GM13976 (cell line): Measurements from ENCODE around the gene DYNC2LI1.

Experiments
- DNase-seq: peaks from one replicate; pipeline ENCODE4 v3.0.0; 2012; ENCODE audit warnings: low spot score
- in situ Hi-C: fragments of 300-500 bp; cut with MboI; formaldehyde crosslinking; loops from one replicate; pipeline ENCODE4 v1.12.0; 2022; ENCODE audit warnings: low sequenced_read_pairs, mixed read lengths, inconsistent platforms; ENCODE audit not compliant: unreplicated experiment
- TF ChIP-seq, protein P1 (sequence below): IDR thresholded peaks from 2 replicates; pipeline ENCODE4 v1.5.1; 2012; ENCODE audit warnings: borderline replicate concordance, mild to moderate bottlenecking; ENCODE audit not compliant: insufficient read depth; ENCODE audit errors: extremely low read depth, missing control alignments, control extremely low read depth

Gene DYNC2LI1

GRCh38 chr2:43762286-43762685 lies 11.6 kb upstream of the DYNC2LI1 start:
- TF ChIP-seq, protein P1, sequence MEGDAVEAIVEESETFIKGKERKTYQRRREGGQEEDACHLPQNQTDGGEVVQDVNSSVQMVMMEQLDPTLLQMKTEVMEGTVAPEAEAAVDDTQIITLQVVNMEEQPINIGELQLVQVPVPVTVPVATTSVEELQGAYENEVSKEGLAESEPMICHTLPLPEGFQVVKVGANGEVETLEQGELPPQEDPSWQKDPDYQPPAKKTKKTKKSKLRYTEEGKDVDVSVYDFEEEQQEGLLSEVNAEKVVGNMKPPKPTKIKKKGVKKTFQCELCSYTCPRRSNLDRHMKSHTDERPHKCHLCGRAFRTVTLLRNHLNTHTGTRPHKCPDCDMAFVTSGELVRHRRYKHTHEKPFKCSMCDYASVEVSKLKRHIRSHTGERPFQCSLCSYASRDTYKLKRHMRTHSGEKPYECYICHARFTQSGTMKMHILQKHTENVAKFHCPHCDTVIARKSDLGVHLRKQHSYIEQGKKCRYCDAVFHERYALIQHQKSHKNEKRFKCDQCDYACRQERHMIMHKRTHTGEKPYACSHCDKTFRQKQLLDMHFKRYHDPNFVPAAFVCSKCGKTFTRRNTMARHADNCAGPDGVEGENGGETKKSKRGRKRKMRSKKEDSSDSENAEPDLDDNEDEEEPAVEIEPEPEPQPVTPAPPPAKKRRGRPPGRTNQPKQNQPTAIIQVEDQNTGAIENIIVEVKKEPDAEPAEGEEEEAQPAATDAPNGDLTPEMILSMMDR: no peak
- DNase-seq: no peak
- in situ Hi-C loops: no loop called here

DNA sequence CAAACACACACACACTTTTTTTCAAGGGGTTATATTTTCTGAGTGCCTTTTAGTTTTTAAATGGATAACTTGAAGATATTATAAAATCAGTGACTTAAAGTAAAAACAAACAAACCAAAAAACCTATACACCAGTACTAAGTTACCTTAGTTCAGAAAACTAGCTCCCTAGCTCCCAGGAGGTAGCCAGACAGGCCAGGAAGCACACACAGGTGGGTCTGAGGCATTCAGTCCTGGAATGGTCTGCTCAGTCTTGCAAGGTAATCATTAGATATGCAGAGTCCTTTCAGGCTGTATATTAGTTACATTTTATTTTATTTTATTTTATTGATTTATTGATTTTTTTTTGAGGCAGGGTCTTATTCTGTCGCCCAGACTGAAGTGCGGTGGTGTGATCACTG lies 10.7 kb upstream of the DYNC2LI1 start:
- DNase-seq: no peak
- TF ChIP-seq, protein P1: no peak
- in situ Hi-C loops: no loop called here

DNA sequence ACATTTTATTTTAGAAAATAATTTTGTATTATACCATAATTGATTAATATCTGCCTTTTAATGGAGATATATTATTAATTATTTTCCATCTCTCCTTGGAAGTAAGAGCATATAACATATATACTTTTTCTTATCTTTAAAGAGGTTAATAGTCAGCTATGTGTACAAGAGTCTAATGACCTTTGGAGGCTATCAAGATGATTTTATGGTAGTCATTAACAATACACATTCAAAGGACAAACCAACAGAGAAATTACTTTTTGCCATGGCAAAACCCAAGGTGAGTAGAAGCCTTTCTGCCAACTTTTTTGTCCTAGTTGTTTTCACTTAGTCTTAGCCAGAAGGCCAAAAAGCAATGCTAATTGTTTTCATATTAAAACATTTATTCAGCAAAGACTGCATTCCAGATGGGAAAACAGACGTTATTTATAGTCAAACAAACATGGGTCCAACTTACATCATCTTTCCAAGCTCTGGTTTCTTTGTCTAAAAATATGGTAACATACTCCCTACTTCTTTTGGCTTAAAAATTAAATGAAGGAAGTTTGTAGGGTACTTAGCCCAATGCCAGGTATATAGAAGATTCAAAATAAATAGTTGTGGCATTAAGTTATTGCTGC lies 9.6 kb upstream of the DYNC2LI1 start:
- in situ Hi-C loops: no loop called here
- DNase-seq: no peak
- TF ChIP-seq, protein P1: no peak

DNA sequence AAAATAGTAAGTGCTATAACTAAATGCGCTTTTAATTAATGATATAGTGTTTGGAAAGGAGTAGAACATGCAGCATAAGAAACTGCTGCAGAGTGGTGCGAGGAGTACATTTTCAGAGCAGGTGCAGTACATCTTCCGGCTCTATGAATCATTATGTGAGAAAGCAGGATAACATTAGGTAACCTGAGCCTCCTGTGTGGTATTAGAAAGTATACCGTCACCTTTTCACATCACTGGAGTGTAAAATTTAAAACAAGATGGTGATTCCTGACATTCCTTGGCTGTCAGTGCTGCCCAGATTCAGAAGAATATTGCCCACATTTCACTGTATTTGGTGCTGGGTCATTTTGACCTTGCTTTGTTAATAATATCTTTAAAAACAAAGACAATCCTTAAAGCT lies 7.8 kb upstream of the DYNC2LI1 start:
- TF ChIP-seq, protein P1: no peak
- DNase-seq: no peak
- in situ Hi-C loops: no loop called here

DNA sequence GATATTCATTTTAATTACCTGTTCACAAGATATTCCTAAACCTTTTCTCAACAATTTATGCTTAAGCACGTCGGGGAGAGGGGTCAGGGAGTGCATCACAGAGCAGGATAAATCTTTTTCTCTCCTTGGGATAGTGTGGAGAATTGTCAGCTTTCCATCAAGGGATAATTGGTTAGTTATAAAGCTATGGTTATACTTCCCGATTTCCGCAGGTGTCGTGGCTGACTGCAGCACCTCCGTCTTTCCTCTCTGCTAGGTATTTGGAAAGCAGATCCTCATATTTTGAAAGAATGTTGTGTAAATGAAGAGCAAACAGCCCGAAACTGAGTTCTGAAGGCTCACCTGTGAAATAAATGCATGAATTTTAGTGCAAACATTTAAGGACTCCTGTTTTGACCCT lies 778 bp downstream of the DYNC2LI1 start:
- in situ Hi-C loops: no loop called here
- DNase-seq: no peak
- TF ChIP-seq, protein P1: no peak

DNA sequence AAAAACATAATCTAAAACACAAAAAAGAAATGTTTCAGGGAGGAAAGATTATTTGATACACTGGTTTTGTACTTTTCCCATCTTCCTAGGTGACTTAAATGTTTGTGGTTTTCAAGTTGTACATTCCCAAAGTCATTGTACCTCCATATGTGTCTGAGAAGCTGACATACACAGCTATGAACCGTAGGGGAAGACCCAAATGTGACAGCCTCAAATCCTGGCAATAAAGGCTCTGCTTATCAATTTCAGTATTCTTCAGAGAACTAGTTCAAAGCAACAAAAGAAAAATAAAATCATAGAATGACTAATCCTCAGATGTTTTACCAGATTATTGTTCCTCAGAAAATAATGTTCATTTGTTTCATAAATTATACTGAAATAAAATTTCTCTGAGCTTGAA lies 2.5 kb downstream of the DYNC2LI1 start:
- in situ Hi-C loops: no loop called here
- TF ChIP-seq, protein P1: no peak
- no peak for DNase-seq
